ENCODE data around the gene YEATS2. TPM values are rescaled to one million over a fixed set of nuclear protein-coding genes. Genes with fewer than 3 reads are reported as not detected.

The YEATS2 gene
- total RNA-seq, 1 experiment from 2014 or later, result 57.4 TPM

DNA sequence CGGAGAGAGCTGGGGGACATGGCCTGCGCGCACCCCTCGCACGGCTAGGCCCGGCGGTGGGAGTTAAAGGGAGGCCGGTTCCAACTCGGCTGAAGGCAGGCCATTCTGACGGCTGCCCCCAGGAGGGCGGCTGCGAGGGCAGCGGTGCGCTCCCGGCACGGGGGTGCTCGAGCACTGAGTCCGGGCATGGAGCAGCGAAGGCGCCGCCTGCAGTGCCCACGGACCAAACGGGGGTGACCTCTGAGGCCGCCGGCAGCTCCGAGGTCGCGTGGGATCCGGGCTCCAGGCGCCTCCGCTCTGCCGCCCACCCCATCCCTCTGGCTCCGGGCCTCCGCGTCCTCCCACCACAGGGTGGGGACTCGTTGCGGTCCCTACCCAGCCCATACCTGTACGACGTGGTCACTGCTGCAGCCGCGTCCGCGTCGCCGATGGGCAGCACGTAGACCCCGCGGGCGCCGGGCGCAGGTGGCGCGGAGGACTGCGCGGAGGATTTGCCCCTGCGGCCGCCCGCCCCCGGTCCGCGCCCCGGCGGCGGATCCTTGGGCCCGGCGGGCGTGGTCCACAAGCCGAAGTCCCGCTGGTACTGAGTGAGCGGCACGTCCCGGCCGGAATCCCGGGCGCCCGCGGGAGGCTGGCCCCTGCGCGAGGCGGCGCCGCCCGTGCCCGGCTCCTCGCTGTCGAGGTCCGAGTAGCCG is 127.3 kb downstream of the YEATS2 start:
- Mint-ChIP-seq H3K27ac (ENCODE audit: unreplicated experiment) (peak overlapping the region; percentile 42), H3K27me3 (ENCODE audit: unreplicated experiment) (no peaks in the 10 kb centered on the region), H3K9me3 (ENCODE audit: low read depth, unreplicated experiment) (no peaks in the 10 kb centered on the region), H3K36me3 (ENCODE audit: insufficient read depth, unreplicated experiment) (peaks cover 32% of the 10 kb centered on the region), H3K4me1 (ENCODE audit: low read depth, unreplicated experiment) (peaks cover 11% of the 10 kb centered on the region), H3K4me3 (ENCODE audit: low read depth, unreplicated experiment) (peak overlapping the region; percentile 86)
- TF ChIP-seq, protein P1, sequence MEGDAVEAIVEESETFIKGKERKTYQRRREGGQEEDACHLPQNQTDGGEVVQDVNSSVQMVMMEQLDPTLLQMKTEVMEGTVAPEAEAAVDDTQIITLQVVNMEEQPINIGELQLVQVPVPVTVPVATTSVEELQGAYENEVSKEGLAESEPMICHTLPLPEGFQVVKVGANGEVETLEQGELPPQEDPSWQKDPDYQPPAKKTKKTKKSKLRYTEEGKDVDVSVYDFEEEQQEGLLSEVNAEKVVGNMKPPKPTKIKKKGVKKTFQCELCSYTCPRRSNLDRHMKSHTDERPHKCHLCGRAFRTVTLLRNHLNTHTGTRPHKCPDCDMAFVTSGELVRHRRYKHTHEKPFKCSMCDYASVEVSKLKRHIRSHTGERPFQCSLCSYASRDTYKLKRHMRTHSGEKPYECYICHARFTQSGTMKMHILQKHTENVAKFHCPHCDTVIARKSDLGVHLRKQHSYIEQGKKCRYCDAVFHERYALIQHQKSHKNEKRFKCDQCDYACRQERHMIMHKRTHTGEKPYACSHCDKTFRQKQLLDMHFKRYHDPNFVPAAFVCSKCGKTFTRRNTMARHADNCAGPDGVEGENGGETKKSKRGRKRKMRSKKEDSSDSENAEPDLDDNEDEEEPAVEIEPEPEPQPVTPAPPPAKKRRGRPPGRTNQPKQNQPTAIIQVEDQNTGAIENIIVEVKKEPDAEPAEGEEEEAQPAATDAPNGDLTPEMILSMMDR (IDR thresholded peaks at IDR 0.05; ENCODE audit: unreplicated experiment), result no peak
- intact Hi-C loops (cut with micrococcal nuclease; ENCODE audit: unreplicated experiment), result no loop called here
- CTCF ChIA-PET, result interaction anchor here (0.8 to 2.1 kb wide), 4 partner anchors 14 to 193 kb away, joined by 3 to 11 read pairs (median 3); partner anchors contain the start of genes ABCC5 and PARL
- DNase-seq, result peak; percentile 45
- BruUV-seq (replicated peaks), result no TSS peak

DNA sequence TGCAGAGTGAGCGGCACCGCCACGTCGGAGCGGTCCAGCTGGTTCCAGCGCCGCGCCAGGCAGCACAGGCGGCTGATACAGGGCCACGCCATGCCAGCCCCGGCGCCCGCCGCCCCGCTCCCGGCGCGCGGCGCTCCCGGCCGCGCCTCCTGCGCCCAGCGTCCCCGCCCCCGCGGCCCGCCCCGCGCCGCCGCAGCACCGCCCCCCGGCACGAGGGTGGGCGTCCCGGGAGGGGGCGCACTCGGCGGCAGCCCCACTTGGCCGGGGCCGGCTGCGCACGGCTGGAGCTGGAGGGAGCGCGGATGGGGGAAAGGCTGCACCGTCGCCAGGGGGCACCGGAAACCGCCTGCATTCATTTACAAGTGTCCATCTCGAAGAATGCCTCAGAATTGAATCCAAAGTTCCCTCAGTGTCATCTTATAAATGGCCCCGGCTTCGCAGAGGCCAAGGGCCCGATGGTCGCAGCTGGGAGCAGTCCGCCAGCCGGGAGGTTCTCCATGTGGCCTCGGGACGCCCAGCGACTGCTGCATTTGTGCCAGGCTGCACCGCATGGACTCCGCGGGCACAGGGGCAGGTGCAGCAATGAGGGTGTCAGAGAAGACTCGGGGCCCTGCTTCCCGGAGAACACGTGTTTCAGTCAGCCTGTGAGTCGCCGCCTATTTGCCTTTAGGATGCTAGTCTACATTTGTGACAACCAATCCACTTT is 128.0 kb downstream of the YEATS2 start, which contains the start of gene MAP6D1:
Gene MAP6D1, minus strand, starts transcription at position 122 of the 706 bp plus-strand sequence. Its CDS starts 30 bp downstream, at position 92.
- TF ChIP-seq, protein P1 (IDR thresholded peaks at IDR 0.05; ENCODE audit: unreplicated experiment), result peak; percentile 44
- no TSS peak for BruUV-seq (replicated peaks)
- Mint-ChIP-seq H3K36me3 (ENCODE audit: insufficient read depth, unreplicated experiment) (peaks cover 31% of the 10 kb centered on the region), H3K27me3 (ENCODE audit: unreplicated experiment) (no peaks in the 10 kb centered on the region), H3K4me3 (ENCODE audit: low read depth, unreplicated experiment) (peak within 1 kb of the TSS; percentile 86), H3K9me3 (ENCODE audit: low read depth, unreplicated experiment) (no peaks in the 10 kb centered on the region), H3K27ac (ENCODE audit: unreplicated experiment) (peak within 1 kb of the TSS; percentile 56), H3K4me1 (ENCODE audit: low read depth, unreplicated experiment) (peaks cover 11% of the 10 kb centered on the region)
- CTCF ChIA-PET, result interaction anchor here (1.0 to 2.1 kb wide), 2 partner anchors 59 to 192 kb away, joined by 3 to 11 read pairs; partner anchors contain the start of genes ABCC5 and PARL
- intact Hi-C loops (cut with micrococcal nuclease; ENCODE audit: unreplicated experiment), result no loop called here
- peak; percentile 86 for DNase-seq

DNA sequence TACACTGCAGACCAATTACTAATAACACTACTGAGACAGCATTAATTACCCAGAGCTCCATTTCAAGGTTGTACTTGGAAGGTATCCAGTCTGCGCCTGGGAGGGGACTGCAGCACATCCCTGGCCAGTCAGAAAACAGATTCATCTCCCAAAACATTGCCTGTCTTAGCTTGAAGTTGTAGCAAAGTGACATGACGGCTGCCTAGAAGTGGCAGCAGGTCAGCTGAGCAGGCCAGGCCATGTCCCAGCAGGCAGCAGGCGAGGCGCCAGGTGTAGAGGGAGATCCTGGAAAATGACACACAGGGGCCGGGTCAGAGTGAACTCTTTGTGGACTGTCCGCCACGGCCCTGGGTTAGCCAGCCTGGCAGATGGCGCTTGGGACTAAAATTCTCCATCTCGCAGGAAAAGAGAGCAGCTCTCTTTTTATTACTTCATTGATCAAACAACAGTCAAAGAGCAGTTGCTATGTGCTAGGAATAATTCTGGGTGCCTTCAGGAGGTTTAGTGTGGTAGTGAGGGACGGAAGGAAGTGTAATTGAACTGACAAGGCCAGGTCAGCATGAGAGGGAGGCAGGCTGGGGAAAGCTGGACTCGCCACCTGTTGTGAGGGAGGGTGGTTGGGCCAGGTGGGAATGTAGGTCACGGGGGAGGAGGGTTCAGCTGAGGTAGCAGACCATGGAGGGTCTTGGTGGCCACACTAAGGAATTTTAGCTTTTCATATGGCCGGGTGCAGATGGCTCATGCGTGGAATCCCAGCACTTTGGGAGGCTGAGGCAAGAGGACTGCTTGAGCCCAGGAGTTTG is 129.1 kb downstream of the YEATS2 start:
- intact Hi-C loops (cut with micrococcal nuclease; ENCODE audit: unreplicated experiment), result no loop called here
- CTCF ChIA-PET, result interaction anchor here (0.5 to 0.8 kb wide), 2 partner anchors 53 to 58 kb away, joined by 3 to 4 read pairs; partner anchors contain the start of gene PARL
- TF ChIP-seq, protein P1 (IDR thresholded peaks at IDR 0.05; ENCODE audit: unreplicated experiment), result no peak
- H3K4me1 Mint-ChIP-seq (ENCODE audit: low read depth, unreplicated experiment), result peaks cover 11% of the 10 kb centered on the region
- H3K27me3 Mint-ChIP-seq (ENCODE audit: unreplicated experiment), result no peaks in the 10 kb centered on the region
- DNase-seq, result no peak
- peak overlapping the region; percentile 56 for H3K27ac Mint-ChIP-seq (ENCODE audit: unreplicated experiment)
- H3K4me3 Mint-ChIP-seq (ENCODE audit: low read depth, unreplicated experiment), result peak overlapping the region; percentile 86
- H3K9me3 Mint-ChIP-seq (ENCODE audit: low read depth, unreplicated experiment), result no peaks in the 10 kb centered on the region
- no TSS peak for BruUV-seq (replicated peaks)
- H3K36me3 Mint-ChIP-seq (ENCODE audit: insufficient read depth, unreplicated experiment), result peaks cover 31% of the 10 kb centered on the region

Data from Calu3 (cell line).